PC-3 (cell line): Measurements from ENCODE around the gene SF3B6. TPM values are rescaled to one million over a fixed set of nuclear protein-coding genes. Genes with fewer than 3 reads are reported as not detected.

Experiments used
- ATAC-seq: fragments of 200-7000 bp; cut with Tn5 transposase; 2 replicates; pipeline ENCODE4 v1.9.1; 2020; ENCODE audit warnings: mild to moderate bottlenecking, moderate library complexity
- BruUV-seq: library from RNA; stranded (reverse); fragments of 400-500 nt; replicated peaks from 2 replicates; lab custom pipeline; 2021; lab: Mats Ljungman, UMichigan
- CTCF ChIA-PET: fragments of 300-600 bp; sonication (Branson Sonifier 250); formaldehyde crosslinking; loops from one replicate; lab custom pipeline; 2022; ENCODE audit warnings: antibody characterized with exemption; lab: Charles Lee
- POLR2A ChIA-PET: fragments of 300-600 bp; sonication (Branson Sonifier 250); formaldehyde crosslinking; loops from one replicate; lab custom pipeline; 2022; ENCODE audit warnings: antibody characterized with exemption; ENCODE audit not compliant: unreplicated experiment; lab: Charles Lee
- DNase-seq: peaks from one replicate; pipeline ENCODE4 v3.0.0-alpha.2; 2015
- H2AFZ ChIP-seq: fragments of 300-600 bp; sonication (generic); 2 replicates; pipeline ENCODE4 v1.6.0; 2016; ENCODE audit warnings: antibody characterized with exemption, low read length
- H3F3A ChIP-seq: fragments of 300-600 bp; sonication (generic); one replicate; pipeline ENCODE4 v1.6.0; 2017; ENCODE audit warnings: antibody characterized with exemption, low read length, control low read depth, mild to moderate bottlenecking; ENCODE audit not compliant: unreplicated experiment
- H3K27ac ChIP-seq: fragments of 300-600 bp; sonication (generic); 2 replicates; pipeline ENCODE4 v1.5.1; 2016; ENCODE audit warnings: mild to moderate bottlenecking, low read length
- H3K27me3 ChIP-seq: fragments of 300-600 bp; sonication (generic); 2 replicates; pipeline ENCODE4 v1.6.1; 2016; ENCODE audit warnings: low read length, mixed read lengths
- H3K36me3 ChIP-seq: fragments of 300-600 bp; sonication (generic); 2 replicates; pipeline ENCODE4 v1.6.1; 2016; ENCODE audit warnings: low read depth, mixed run types, low read length, mixed read lengths
- H3K4me1 ChIP-seq: fragments of 300-600 bp; sonication (generic); 2 replicates; pipeline ENCODE4 v1.5.1; 2016; ENCODE audit warnings: low read length; ENCODE audit not compliant: insufficient read depth
- H3K4me2 ChIP-seq: fragments of 300-600 bp; sonication (generic); 2 replicates; pipeline ENCODE4 v1.6.0; 2016; ENCODE audit warnings: low read length
- H3K4me3 ChIP-seq: fragments of 300-600 bp; sonication (generic); 2 replicates; pipeline ENCODE4 v1.5.1; 2016; ENCODE audit warnings: mild to moderate bottlenecking, low read length, mixed read lengths
- H3K79me2 ChIP-seq: fragments of 300-600 bp; sonication (generic); 2 replicates; pipeline ENCODE4 v1.6.1; 2017; ENCODE audit warnings: low read length, mixed read lengths
- H3K9ac ChIP-seq: fragments of 300-600 bp; sonication (generic); 2 replicates; pipeline ENCODE4 v1.6.0; 2016; ENCODE audit warnings: mild to moderate bottlenecking, low read length
- H3K9me2 ChIP-seq: fragments of 300-600 bp; sonication (generic); replicated peaks from 2 replicates; pipeline ENCODE4 v1.6.1; 2016; ENCODE audit warnings: mixed run types, low read length, mixed read lengths
- H3K9me3 ChIP-seq: fragments of 300-600 bp; sonication (generic); 2 replicates; pipeline ENCODE4 v1.6.1; 2016; ENCODE audit warnings: low read length, mixed read lengths
- H4K20me1 ChIP-seq: fragments of 300-600 bp; sonication (generic); 2 replicates; pipeline ENCODE4 v1.6.1; 2016; ENCODE audit warnings: low read length, mixed read lengths
- CTCF ChIP-seq: fragments of 300-600 bp; sonication (generic); conservative IDR thresholded peaks from 2 replicates; pipeline ENCODE4 v1.5.1; 2017; ENCODE audit warnings: antibody characterized with exemption, low read depth, mild to moderate bottlenecking, low read length
- EZH2 ChIP-seq: fragments of 300-600 bp; sonication (generic); IDR thresholded peaks from one replicate; pipeline ENCODE4 v1.6.1; 2017; ENCODE audit warnings: antibody characterized with exemption, mild to moderate bottlenecking, low read length; ENCODE audit not compliant: unreplicated experiment
- EZH2phosphoT487 ChIP-seq: fragments of 300-600 bp; sonication (generic); IDR thresholded peaks from 2 replicates; pipeline ENCODE4 v1.6.1; 2018; ENCODE audit warnings: mild to moderate bottlenecking, antibody characterized with exemption, low read length, borderline replicate concordance
- intact Hi-C: fragments of 100-400 bp; cut with micrococcal nuclease; formaldehyde crosslinking; loops from 2 replicates; pipeline ENCODE4 v1.9.0; 2023
- total RNA-seq: library from RNA; depleted of rRNA; stranded (reverse); fragments of >200 nt; gene quantifications from 2 replicates; pipeline ENCODE4 v1.2.3, GENCODE V29; 2014

Gene SF3B6
- total RNA-seq, 1 experiment from 2014 or later: 220 TPM

GRCh38 chr2:24051833-24052232 is 24.3 kb downstream of the SF3B6 start:
- no peak overlapping the region for H2AFZ ChIP-seq
- ChIA-PET CTCF (interaction anchor here (0.5 kb wide), 1 partner anchor 27 kb away, joined by 8 read pairs; no protein-coding TSS in a partner anchor), POLR2A (no interaction called here)
- no peaks in the 10 kb centered on the region for H4K20me1 ChIP-seq
- no peak overlapping the region for H3K27ac ChIP-seq
- no peak overlapping the region for H3K9ac ChIP-seq
- no peaks in the 10 kb centered on the region for H3K36me3 ChIP-seq
- H3K79me2 ChIP-seq: peaks cover 3% of the 10 kb centered on the region
- no peaks in the 10 kb centered on the region for H3K27me3 ChIP-seq
- TF ChIP-seq EZH2: no peak
- no peak for TF ChIP-seq CTCF
- TF ChIP-seq EZH2phosphoT487: no peak
- no peaks in the 10 kb centered on the region for H3F3A ChIP-seq
- no TSS peak for BruUV-seq
- H3K9me3 ChIP-seq: no peaks in the 10 kb centered on the region
- intact Hi-C loops: no loop called here
- peaks cover 4% of the 10 kb centered on the region for H3K4me1 ChIP-seq
- DNase-seq (no peak), ATAC-seq (no peak)
- no peak overlapping the region for H3K4me2 ChIP-seq
- H3K4me3 ChIP-seq: no peak overlapping the region
- H3K9me2 ChIP-seq: no peaks in the 10 kb centered on the region

GRCh38 chr2:24050041-24050979 is 25.8 kb downstream of the SF3B6 start:
- Histone ChIP-seq H3K9ac (no peak overlapping the region), H3K27ac (no peak overlapping the region), H3K4me3 (peak overlapping the region; percentile 64; the same call in 1 of the 2 replicates), H3K9me3 (no peaks in the 10 kb centered on the region), H3K4me1 (peaks cover 11% of the 10 kb centered on the region), H4K20me1 (no peaks in the 10 kb centered on the region), H3K79me2 (peaks cover 13% of the 10 kb centered on the region), H3F3A (no peaks in the 10 kb centered on the region), H3K27me3 (no peaks in the 10 kb centered on the region), H2AFZ (no peak overlapping the region), H3K9me2 (no peaks in the 10 kb centered on the region), H3K36me3 (no peaks in the 10 kb centered on the region), H3K4me2 (peak overlapping the region; percentile 84)
- intact Hi-C loops: no loop called here
- DNase-seq: no peak
- POLR2A ChIA-PET: no interaction called here
- TF ChIP-seq EZH2phosphoT487 (no peak), EZH2 (no peak), CTCF (no peak)
- ATAC-seq: no peak
- CTCF ChIA-PET: no interaction called here
- BruUV-seq: no TSS peak
